NCI-H2171 (cell line): ENCODE data around the gene CD81.

Source experiments
- DNase-seq: peaks from one replicate; lab custom pipeline; 2025; lab: John Stamatoyannopoulos, UW

The CD81 gene

GRCh38 chr11:2436521-2437031 is 59.5 kb downstream of the CD81 start:
- no peak for DNase-seq

GRCh38 chr11:2437516-2437915 is 60.4 kb downstream of the CD81 start:
- DNase-seq = no peak

- no peak for DNase-seq
Observed at GRCh38 chr11:2439820-2440219, 62.7 kb downstream of the CD81 start.

- no peak for DNase-seq
Observed at GRCh38 chr11:2440646-2441045, 63.5 kb downstream of the CD81 start.

- no peak for DNase-seq
Observed at GRCh38 chr11:2441171-2441570, 64.1 kb downstream of the CD81 start.

GRCh38 chr11:2442589-2442988 is 65.5 kb downstream of the CD81 start:
- DNase-seq = no peak

- DNase-seq = no peak
Observed at GRCh38 chr11:2443406-2443805, 66.3 kb downstream of the CD81 start.

- no peak for DNase-seq
Observed at GRCh38 chr11:2443881-2444820, 67.0 kb downstream of the CD81 start, which contains the start of gene TRPM5. Gene TRPM5, minus strand, starts transcription at chr11:2444514. Its CDS starts 21,478 bp downstream, at chr11:2423036.

- no peak for DNase-seq
Observed at GRCh38 chr11:2444821-2445745, 68.0 kb downstream of the CD81 start, which contains the start of gene KCNQ1. Gene KCNQ1, plus strand, starts transcription at chr11:2445008. Its CDS starts 91 bp downstream, at chr11:2445099.

GRCh38 chr11:2445746-2446551 is 68.8 kb downstream of the CD81 start:
- DNase-seq = no peak

GRCh38 chr11:2446590-2447252 is 69.6 kb downstream of the CD81 start:
- DNase-seq = no peak
